Measurements from ENCODE around the gene CD300LB.
"Not testable (repeated sequence)": the region's sequence is repeated elsewhere in the genome, so short reads cannot be mapped to it uniquely, and the experiment has no call there.

CD300LB gene

GRCh38 chr17:74531231-74531761, at the start of gene CD300LB:
Gene CD300LB (minus strand): TSS chr17:74531475. CDS start chr17:74531350, 125 bp downstream.
- no peak for DNase-seq (ENCODE audit: low read depth)

GRCh38 chr17:74579900-74580299, 48.6 kb upstream of the CD300LB start:
- no peak for DNase-seq (ENCODE audit: low read depth)

- no peak for DNase-seq (ENCODE audit: low read depth)
These were observed 47.7 kb upstream of the CD300LB start for GRCh38 chr17:74578979-74579378.

- no peak for DNase-seq (ENCODE audit: low read depth)
These were observed 43.3 kb upstream of the CD300LB start for GRCh38 chr17:74574489-74575142.

GRCh38 chr17:74573635-74574034, 42.4 kb upstream of the CD300LB start:
- not testable (repeated sequence) for DNase-seq (ENCODE audit: low read depth)

- no peak for DNase-seq (ENCODE audit: low read depth)
These were observed 41.9 kb upstream of the CD300LB start for GRCh38 chr17:74573169-74573568.

GRCh38 chr17:74571621-74572270, 40.5 kb upstream of the CD300LB start:
- DNase-seq (ENCODE audit: low read depth), result no peak

- no peak for DNase-seq (ENCODE audit: low read depth)
These were observed 38.0 kb upstream of the CD300LB start for GRCh38 chr17:74569020-74570003.

- no peak for DNase-seq (ENCODE audit: low read depth)
These were observed 37.0 kb upstream of the CD300LB start for GRCh38 chr17:74568106-74568873.

GRCh38 chr17:74567397-74567796, 36.1 kb upstream of the CD300LB start, which contains the start of gene CD300H:
Gene CD300H (minus strand): TSS chr17:74567509.
- no peak for DNase-seq (ENCODE audit: low read depth)

GRCh38 chr17:74566132-74566753, 35.0 kb upstream of the CD300LB start:
- DNase-seq (ENCODE audit: low read depth), result no peak

GRCh38 chr17:74565126-74565525, 33.9 kb upstream of the CD300LB start:
- no peak for DNase-seq (ENCODE audit: low read depth)

- DNase-seq (ENCODE audit: low read depth), result no peak
These were observed 32.1 kb upstream of the CD300LB start for GRCh38 chr17:74563358-74563757.

- no peak for DNase-seq (ENCODE audit: low read depth)
These were observed 30.3 kb upstream of the CD300LB start for GRCh38 chr17:74561586-74561985.

- DNase-seq (ENCODE audit: low read depth), result no peak
These were observed 27.7 kb upstream of the CD300LB start for GRCh38 chr17:74558882-74559519.

GRCh38 chr17:74558402-74558801, 27.1 kb upstream of the CD300LB start:
- not testable (repeated sequence) for DNase-seq (ENCODE audit: low read depth)

- no peak for DNase-seq (ENCODE audit: low read depth)
These were observed 24.2 kb upstream of the CD300LB start for GRCh38 chr17:74555427-74555940.

- DNase-seq (ENCODE audit: low read depth), result no peak
These were observed 23.6 kb upstream of the CD300LB start for GRCh38 chr17:74554909-74555308.

- no peak for DNase-seq (ENCODE audit: low read depth)
These were observed 20.8 kb upstream of the CD300LB start for GRCh38 chr17:74552037-74552436.

GRCh38 chr17:74550602-74551001, 19.3 kb upstream of the CD300LB start:
- DNase-seq (ENCODE audit: low read depth), result no peak
